Ishikawa (cell line): ENCODE measurements around the gene RGS7.

Source experiments
- CREB1 ChIP-seq: IDR thresholded peaks from 2 replicates; pipeline ENCODE4 v1.6.1; 2012; ENCODE audit warnings: low read depth
- EP300 ChIP-seq: IDR thresholded peaks from 2 replicates; pipeline ENCODE4 v1.6.1; 2012; ENCODE audit warnings: borderline replicate concordance
- MAX ChIP-seq: IDR thresholded peaks from 2 replicates; pipeline ENCODE4 v1.6.1; 2012

- TF ChIP-seq MAX: no peak
- no peak for TF ChIP-seq EP300
- no peak for TF ChIP-seq CREB1
These were observed 426.0 kb downstream of the RGS7 start for GRCh38 chr1:240931031-240931430.
